Endothelial cell of umbilical vein (primary cell): ENCODE data around the gene VAV3. TPM values are rescaled to one million over a fixed set of nuclear protein-coding genes. Genes with fewer than 3 reads are reported as not detected.

Experiments used
- BruUV-seq: library from RNA; stranded (reverse); fragments of 400-500 nt; replicated peaks from 2 replicates; lab custom pipeline; 2021; lab: Mats Ljungman, UMichigan
- CTCF ChIA-PET: fragments of 300-600, 350-600 bp; sonication (Branson Sonifier 250); formaldehyde crosslinking; loops from one replicate; lab custom pipeline; 2021; ENCODE audit warnings: antibody characterized with exemption, inconsistent platforms; lab: Charles Lee
- POLR2A ChIA-PET: fragments of 300-600, 350-600 bp; sonication (Branson Sonifier 250); formaldehyde crosslinking; loops from one replicate; lab custom pipeline; 2021; ENCODE audit warnings: antibody characterized with exemption, inconsistent platforms; lab: Charles Lee
- DNase-seq: peaks from one replicate; pipeline ENCODE4 v3.0.0-alpha.2; 2011; ENCODE audit warnings: low read depth, low spot score
- FAIRE-seq: peaks from 2 replicates; lab custom pipeline; 2011; peaks lifted over from hg19 to GRCh38; lab: Jason Lieb, UNC
- H2AFZ ChIP-seq: 2 replicates; pipeline ENCODE4 v1.6.0; 2012; ENCODE audit warnings: low read depth, low read length, control low read depth, inconsistent platforms
- H3K27ac ChIP-seq: 2 replicates; pipeline ENCODE4 v1.5.1; 2011; ENCODE audit warnings: low read depth, mild to moderate bottlenecking, control low read depth, low read length, moderate library complexity; ENCODE audit not compliant: insufficient read depth
- H3K27me3 ChIP-seq, 2 experiments: 2 replicates each; pipeline versions ENCODE4 v1.6.0 to v1.6.1; 2011; ENCODE audit warnings: low read length in 2 of 2, mixed read lengths in 1 of 2; ENCODE audit not compliant: control insufficient read depth in 2 of 2, insufficient read depth in 2 of 2
- H3K36me3 ChIP-seq, 2 experiments: 2 replicates in 1 of 2; 3 replicates in 1 of 2; pipeline ENCODE4 v1.5.1; 2011; ENCODE audit warnings: low read length in 2 of 2, mild to moderate bottlenecking in 1 of 2, moderate library complexity in 1 of 2; ENCODE audit not compliant: control insufficient read depth in 2 of 2, insufficient read depth in 2 of 2; ENCODE audit errors: extremely low read depth in 1 of 2
- H3K4me1 ChIP-seq: 3 replicates; pipeline ENCODE4 v1.5.1; 2011; ENCODE audit warnings: mild to moderate bottlenecking, low read length; ENCODE audit not compliant: control insufficient read depth, insufficient read depth; ENCODE audit errors: extremely low read depth
- H3K4me2 ChIP-seq: 2 replicates; pipeline ENCODE4 v1.6.1; 2011; ENCODE audit warnings: low read length, control low read depth, mixed read lengths; ENCODE audit not compliant: insufficient read depth
- H3K4me3 ChIP-seq, 3 experiments: fragments of 200-600 bp in 1 of 3; sonication (generic), shearing (Covaris generic) in 1 of 3; replicated peaks in 1 of 3; 2 replicates each; pipeline ENCODE4 v1.5.1; 2011 to 2016; ENCODE audit warnings: control low read depth in 3 of 3, low read length in 3 of 3, mild to moderate bottlenecking in 2 of 3, inconsistent platforms in 1 of 3, low read depth in 1 of 3, moderate library complexity in 1 of 3; ENCODE audit not compliant: insufficient read depth in 1 of 3
- H3K79me2 ChIP-seq: 2 replicates; pipeline ENCODE4 v1.6.0; 2012; ENCODE audit warnings: low read length, inconsistent platforms; ENCODE audit not compliant: control insufficient read depth, insufficient read depth
- H3K9ac ChIP-seq: replicated peaks from 2 replicates; pipeline ENCODE3; 2011; ENCODE audit warnings: low read length, control low read depth; ENCODE audit not compliant: insufficient read depth; ENCODE audit errors: extremely low read depth
- H3K9me1 ChIP-seq: replicated peaks from 3 replicates; pipeline ENCODE4 v1.6.0; 2011; ENCODE audit warnings: mild to moderate bottlenecking, low read length; ENCODE audit not compliant: control insufficient read depth, insufficient read depth; ENCODE audit errors: extremely low read depth
- H3K9me3 ChIP-seq: replicated peaks from 2 replicates; pipeline ENCODE4 v1.5.1; 2012; ENCODE audit warnings: low read length, inconsistent platforms; ENCODE audit not compliant: control insufficient read depth, insufficient read depth
- H4K20me1 ChIP-seq: replicated peaks from 2 replicates; pipeline ENCODE3; 2011; ENCODE audit warnings: mild to moderate bottlenecking, low read length; ENCODE audit not compliant: control insufficient read depth, insufficient read depth; ENCODE audit errors: extremely low read depth
- EZH2 ChIP-seq: IDR thresholded peaks from 2 replicates; pipeline ENCODE4 v1.6.1; 2012; ENCODE audit warnings: borderline replicate concordance, low read depth, mild to moderate bottlenecking, moderate library complexity, low read length, inconsistent platforms; ENCODE audit not compliant: severe bottlenecking
- FOS ChIP-seq: IDR thresholded peaks from 2 replicates; pipeline ENCODE4 v1.6.1; 2011; ENCODE audit warnings: mild to moderate bottlenecking, low read length, moderate library complexity, borderline replicate concordance; ENCODE audit not compliant: insufficient read depth
- GATA2 ChIP-seq: IDR thresholded peaks from 2 replicates; pipeline ENCODE4 v1.7.0; 2011; ENCODE audit warnings: low read depth, mild to moderate bottlenecking, moderate library complexity, mixed read lengths, low read length; ENCODE audit not compliant: insufficient read length, insufficient read depth
- MYC ChIP-seq: IDR thresholded peaks from one replicate; pipeline ENCODE4 v1.6.1; 2011; ENCODE audit warnings: mild to moderate bottlenecking, low read depth, low read length
- POLR2A ChIP-seq: IDR thresholded peaks from 2 replicates; pipeline ENCODE4 v1.6.1; 2012; ENCODE audit warnings: low read depth, mild to moderate bottlenecking, control low read depth, low read length
- POLR2AphosphoS5 ChIP-seq: IDR thresholded peaks from 2 replicates; pipeline ENCODE4 v1.6.1; 2012; ENCODE audit warnings: low read depth, mild to moderate bottlenecking, control low read depth, low read length, moderate library complexity; ENCODE audit not compliant: insufficient read depth
- dilution Hi-C: fragments of 300-500 bp; cut with MboI; formaldehyde crosslinking; loops from one replicate; pipeline ENCODE4 v1.15.0; 2019; ENCODE audit warnings: low sequenced_read_pairs; ENCODE audit not compliant: extremely low pct_ligation_motif_present
- intact Hi-C: fragments of 100-400 bp; cut with micrococcal nuclease; formaldehyde crosslinking; loops from one replicate; pipeline ENCODE4 v1.10.0; 2022
- polyA plus RNA-seq, 4 experiments: library from polyadenylated mRNA; depleted of rRNA in 3 of 4; stranded (reverse) in 3 of 4; unstranded in 1 of 4; fragments of >200 nt; gene quantifications; 2 replicates each; pipeline versions ENCODE4 v1.2.1 to v1.2.3, GENCODE V29; 2011 to 2012; ENCODE audit warnings: missing spikeins in 1 of 4
- total RNA-seq: library from RNA; stranded (reverse); gene quantifications from 2 replicates; pipeline ENCODE4 v1.2.3, GENCODE V29; 2021
- TF ChIP-seq, protein P1 (sequence below): IDR thresholded peaks from 2 replicates; pipeline ENCODE4 v1.6.1; 2011; ENCODE audit not compliant: insufficient read depth, insufficient read length
- TF ChIP-seq, protein P2 (sequence below), 2 donors: IDR thresholded peaks; 1 replicate in 1 of 2; 2 replicates in 1 of 2; pipeline ENCODE4 v1.5.1; 2011; ENCODE audit warnings: low read length in 2 of 2, mild to moderate bottlenecking in 2 of 2, moderate library complexity in 2 of 2, control low read depth in 1 of 2, inconsistent platforms in 1 of 2, low read depth in 1 of 2; ENCODE audit not compliant: insufficient read depth in 1 of 2; ENCODE audit errors: extremely low read depth in 1 of 2

The VAV3 gene
- total and polyA plus RNA-seq, 2 donors (not counting 3 experiments of a cell fraction or from before 2014, with no cell fraction given), result 0.18 to 1.5 TPM

DNA sequence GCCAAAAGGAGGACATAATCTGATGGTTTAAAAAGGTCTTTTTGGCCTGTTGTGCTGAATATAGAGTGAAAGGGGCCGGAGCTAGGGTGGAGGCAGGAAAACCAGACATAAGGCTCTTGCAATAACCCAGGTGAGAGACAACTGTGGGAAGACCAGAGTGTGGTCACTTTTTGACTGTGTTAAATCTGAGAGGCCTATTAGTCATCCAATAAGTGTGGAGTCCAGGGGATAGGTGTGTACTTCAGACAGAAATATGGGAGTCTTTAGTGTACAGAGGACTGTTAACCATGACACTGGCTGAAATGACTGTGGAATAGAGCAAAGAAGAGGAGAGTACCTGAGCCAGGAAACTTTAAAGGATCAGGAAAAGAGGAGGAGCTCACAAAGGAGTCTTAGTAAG lies 89.3 kb downstream of the VAV3 start:
- Histone ChIP-seq H3K36me3 (no peaks in the 10 kb centered on the region), H4K20me1 (no peaks in the 10 kb centered on the region), H3K79me2 (no peaks in the 10 kb centered on the region), H2AFZ (no peak overlapping the region), H3K27ac (no peak overlapping the region), H3K4me3 (no peak overlapping the region), H3K27me3 (peaks cover 0 to 3% of the 10 kb centered on the region in 2 experiments), H3K4me1 (no peaks in the 10 kb centered on the region), H3K9me1 (no peaks in the 10 kb centered on the region), H3K9me3 (no peaks in the 10 kb centered on the region), H3K4me2 (no peak overlapping the region), H3K9ac (no peak overlapping the region)
- no peak for TF ChIP-seq GATA2
- no peak for TF ChIP-seq POLR2A
- TF ChIP-seq FOS, result no peak
- TF ChIP-seq MYC, result no peak
- TF ChIP-seq, protein P1, sequence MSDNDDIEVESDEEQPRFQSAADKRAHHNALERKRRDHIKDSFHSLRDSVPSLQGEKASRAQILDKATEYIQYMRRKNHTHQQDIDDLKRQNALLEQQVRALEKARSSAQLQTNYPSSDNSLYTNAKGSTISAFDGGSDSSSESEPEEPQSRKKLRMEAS, result no peak
- no peak for TF ChIP-seq EZH2
- intact Hi-C loops, result no loop called here
- FAIRE-seq (no peak), DNase-seq (no peak)
- BruUV-seq, result no TSS peak
- CTCF ChIA-PET, result no interaction called here
- dilution Hi-C loops, result no loop called here
- POLR2A ChIA-PET, result interaction anchor here (1.1 kb wide), 1 partner anchor 210 kb away, joined by 3 read pairs; no protein-coding TSS in a partner anchor

- Histone ChIP-seq H4K20me1 (no peaks in the 10 kb centered on the region), H2AFZ (no peak overlapping the region), H3K9me1 (no peaks in the 10 kb centered on the region), H3K27me3 (peaks cover 0 to 3% of the 10 kb centered on the region in 2 experiments), H3K4me1 (no peaks in the 10 kb centered on the region), H3K9me3 (no peaks in the 10 kb centered on the region), H3K36me3 (no peaks in the 10 kb centered on the region), H3K9ac (no peak overlapping the region), H3K79me2 (no peaks in the 10 kb centered on the region), H3K4me2 (no peak overlapping the region), H3K4me3 (no peak overlapping the region), H3K27ac (no peak overlapping the region)
- DNase-seq (no peak), FAIRE-seq (no peak)
- intact Hi-C loops, result no loop called here
- no peak for TF ChIP-seq EZH2
- TF ChIP-seq FOS, result no peak
- TF ChIP-seq, protein P1, result no peak
- no peak for TF ChIP-seq POLR2AphosphoS5
- TF ChIP-seq POLR2A, result no peak
- no peak for TF ChIP-seq MYC
- TF ChIP-seq, protein P2, sequence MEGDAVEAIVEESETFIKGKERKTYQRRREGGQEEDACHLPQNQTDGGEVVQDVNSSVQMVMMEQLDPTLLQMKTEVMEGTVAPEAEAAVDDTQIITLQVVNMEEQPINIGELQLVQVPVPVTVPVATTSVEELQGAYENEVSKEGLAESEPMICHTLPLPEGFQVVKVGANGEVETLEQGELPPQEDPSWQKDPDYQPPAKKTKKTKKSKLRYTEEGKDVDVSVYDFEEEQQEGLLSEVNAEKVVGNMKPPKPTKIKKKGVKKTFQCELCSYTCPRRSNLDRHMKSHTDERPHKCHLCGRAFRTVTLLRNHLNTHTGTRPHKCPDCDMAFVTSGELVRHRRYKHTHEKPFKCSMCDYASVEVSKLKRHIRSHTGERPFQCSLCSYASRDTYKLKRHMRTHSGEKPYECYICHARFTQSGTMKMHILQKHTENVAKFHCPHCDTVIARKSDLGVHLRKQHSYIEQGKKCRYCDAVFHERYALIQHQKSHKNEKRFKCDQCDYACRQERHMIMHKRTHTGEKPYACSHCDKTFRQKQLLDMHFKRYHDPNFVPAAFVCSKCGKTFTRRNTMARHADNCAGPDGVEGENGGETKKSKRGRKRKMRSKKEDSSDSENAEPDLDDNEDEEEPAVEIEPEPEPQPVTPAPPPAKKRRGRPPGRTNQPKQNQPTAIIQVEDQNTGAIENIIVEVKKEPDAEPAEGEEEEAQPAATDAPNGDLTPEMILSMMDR (IDR thresholded peaks at IDR 0.05; ENCODE audit: extremely low read depth in 1 of 2, insufficient read depth in 1 of 2, low read depth in 1 of 2, low read length in 2 of 2), result no peak
- POLR2A ChIA-PET, result no interaction called here
- CTCF ChIA-PET, result interaction anchor here (2.4 kb wide), 1 partner anchor 18 kb away, joined by 8 read pairs; no protein-coding TSS in a partner anchor
- BruUV-seq, result no TSS peak
- dilution Hi-C loops, result no loop called here
These were observed 90.8 kb downstream of the VAV3 start for GRCh38 chr1:107874221-107874620.
